Measurements from ENCODE around the gene SPATA3.
"Not testable (repeated sequence)": the region's sequence is repeated elsewhere in the genome, so short reads cannot be mapped to it uniquely, and the experiment has no call there.

The SPATA3 gene

GRCh38 chr2:231012463-231012862, 16.5 kb downstream of the SPATA3 start:
- TF ChIP-seq POLR2A (IDR thresholded peaks at IDR 0.05; ENCODE audit: low read depth, low read length) = no peak
- FAIRE-seq (no peak), DNase-seq (ENCODE audit: insufficient read length, low spot score) (no peak)

- FAIRE-seq (no peak), DNase-seq (ENCODE audit: insufficient read length, low spot score) (no peak)
- TF ChIP-seq POLR2A (IDR thresholded peaks at IDR 0.05; ENCODE audit: low read depth, low read length) = no peak
Observed at GRCh38 chr2:231013820-231014219, 17.9 kb downstream of the SPATA3 start.

DNA sequence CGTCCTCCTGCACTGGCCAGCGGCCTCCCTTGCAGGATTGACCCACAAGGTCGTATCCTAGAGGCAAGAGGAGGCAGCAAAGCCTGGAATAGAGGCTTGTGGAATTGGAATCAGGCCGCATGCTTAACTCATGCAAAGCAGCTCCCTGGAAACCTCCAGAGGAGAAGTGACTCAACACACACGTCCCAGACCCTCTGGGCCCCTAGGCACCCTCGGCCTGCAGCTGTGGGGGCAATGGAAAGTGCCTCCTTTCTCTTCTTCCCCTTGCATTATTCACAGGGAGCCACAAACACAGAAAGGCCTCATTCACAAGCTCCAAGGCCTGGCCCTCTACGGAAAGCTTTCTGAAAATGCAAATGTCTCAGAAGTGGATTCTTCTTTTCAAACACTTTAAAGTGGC, 19.6 kb downstream of the SPATA3 start:
- FAIRE-seq (no peak), DNase-seq (ENCODE audit: insufficient read length, low spot score) (no peak)
- no peak for TF ChIP-seq POLR2A (IDR thresholded peaks at IDR 0.05; ENCODE audit: low read depth, low read length)

- no peak for FAIRE-seq
- DNase-seq (ENCODE audit: insufficient read length, low spot score) = no peak
- TF ChIP-seq POLR2A (IDR thresholded peaks at IDR 0.05; ENCODE audit: low read depth, low read length) = no peak
Observed at GRCh38 chr2:231015926-231016325, 20.0 kb downstream of the SPATA3 start.

- TF ChIP-seq POLR2A (IDR thresholded peaks at IDR 0.05; ENCODE audit: low read depth, low read length) = no peak
- DNase-seq (ENCODE audit: insufficient read length, low spot score) = no peak
- no peak for FAIRE-seq
Observed at GRCh38 chr2:231016566-231017230, 20.8 kb downstream of the SPATA3 start.

- FAIRE-seq = no peak
- DNase-seq (ENCODE audit: insufficient read length, low spot score) = peak; percentile 42
- TF ChIP-seq POLR2A (IDR thresholded peaks at IDR 0.05; ENCODE audit: low read depth, low read length) = no peak
Observed at GRCh38 chr2:231017231-231017598, 21.3 kb downstream of the SPATA3 start.

GRCh38 chr2:231018184-231018583, 22.3 kb downstream of the SPATA3 start:
- DNase-seq (ENCODE audit: insufficient read length, low spot score) = no peak
- TF ChIP-seq POLR2A (IDR thresholded peaks at IDR 0.05; ENCODE audit: low read depth, low read length) = no peak
- no peak for FAIRE-seq

- not testable (repeated sequence) for DNase-seq (ENCODE audit: insufficient read length, low spot score); FAIRE-seq
Observed at GRCh38 chr2:231025059-231025458, 29.1 kb downstream of the SPATA3 start.

GRCh38 chr2:231028889-231029288, 33.0 kb downstream of the SPATA3 start:
- DNase-seq (ENCODE audit: insufficient read length, low spot score) (no peak), FAIRE-seq (no peak)
- no peak for TF ChIP-seq POLR2A (IDR thresholded peaks at IDR 0.05; ENCODE audit: low read depth, low read length)

GRCh38 chr2:231029563-231029962, 33.6 kb downstream of the SPATA3 start:
- TF ChIP-seq POLR2A (IDR thresholded peaks at IDR 0.05; ENCODE audit: low read depth, low read length) = no peak
- FAIRE-seq = no peak
- DNase-seq (ENCODE audit: insufficient read length, low spot score) = no peak

DNA sequence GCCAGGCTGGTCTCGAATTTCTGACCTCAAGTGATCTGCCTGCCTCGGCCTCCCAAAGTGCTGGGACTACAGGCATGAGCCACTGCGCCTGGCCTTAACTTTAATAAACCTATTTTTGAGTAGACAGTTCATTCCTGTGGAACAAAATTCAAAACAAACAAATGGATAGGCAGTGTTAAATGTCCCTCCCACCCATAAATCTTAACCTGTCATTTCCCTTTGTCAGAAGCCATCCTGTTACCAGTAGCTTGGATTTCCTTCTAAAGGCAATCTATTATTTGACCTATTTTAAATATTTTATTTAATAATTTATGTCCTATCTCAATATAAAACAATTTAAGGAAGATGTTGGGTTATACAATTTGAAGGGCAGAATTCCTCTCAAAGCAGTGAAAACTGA, 34.8 kb downstream of the SPATA3 start:
- TF ChIP-seq POLR2A (IDR thresholded peaks at IDR 0.05; ENCODE audit: low read depth, low read length) = no peak
- DNase-seq (ENCODE audit: insufficient read length, low spot score) (no peak), FAIRE-seq (no peak)

GRCh38 chr2:231032575-231033140, 36.7 kb downstream of the SPATA3 start:
- FAIRE-seq (no peak), DNase-seq (ENCODE audit: insufficient read length, low spot score) (no peak)
- no peak for TF ChIP-seq POLR2A (IDR thresholded peaks at IDR 0.05; ENCODE audit: low read depth, low read length)

DNA sequence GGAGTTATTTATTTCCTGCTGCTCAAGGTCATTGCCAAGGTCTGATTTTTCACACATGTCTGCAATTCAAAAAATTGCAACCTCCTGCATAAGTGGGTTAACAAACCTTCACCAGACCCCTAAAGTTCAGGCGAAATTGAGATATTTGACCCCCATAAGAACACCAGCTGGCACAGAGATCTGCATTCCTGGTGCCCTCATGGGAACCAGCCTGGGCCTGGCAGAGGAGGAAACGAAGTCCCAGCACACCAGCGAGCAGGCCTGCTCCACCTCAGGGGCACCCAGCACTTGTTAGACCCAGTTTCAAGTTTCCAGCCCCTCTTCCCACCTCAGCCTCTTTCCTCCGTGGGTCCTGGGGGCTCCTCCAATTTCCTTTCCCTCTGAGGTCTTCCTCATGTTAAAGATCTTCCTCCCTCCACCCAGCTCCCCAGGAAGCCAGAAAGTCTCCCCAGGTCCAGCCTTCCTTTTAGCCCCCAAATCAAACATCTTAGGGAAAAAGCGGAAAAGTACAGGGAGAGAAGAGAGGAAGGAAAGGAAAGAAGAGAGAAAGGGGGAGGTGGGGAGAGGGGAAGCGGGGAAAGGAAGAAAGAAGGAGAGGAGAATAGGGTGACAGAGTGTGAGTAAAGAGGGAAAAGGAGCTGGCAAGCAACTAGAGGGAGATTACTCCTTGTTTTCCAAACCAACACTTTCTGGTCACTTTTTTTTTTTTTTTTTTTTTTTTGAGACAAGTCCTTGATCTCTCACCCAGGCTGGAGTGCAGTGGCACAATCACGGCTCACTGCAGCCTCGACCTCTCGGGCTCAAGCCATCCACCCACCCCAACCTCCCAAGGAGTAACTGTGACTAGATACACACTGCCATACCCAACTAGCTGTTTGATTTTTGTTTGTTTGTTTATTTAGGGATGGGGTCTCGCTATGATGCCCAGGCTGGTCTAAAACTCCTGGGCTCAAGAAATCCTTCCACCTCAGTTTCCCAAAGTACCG, 37.5 kb downstream of the SPATA3 start:
- TF ChIP-seq POLR2A (IDR thresholded peaks at IDR 0.05; ENCODE audit: low read depth, low read length) = no peak
- DNase-seq (ENCODE audit: insufficient read length, low spot score) (no peak), FAIRE-seq (no peak)

- FAIRE-seq = no peak
Observed at GRCh38 chr2:231034291-231034882, 38.5 kb downstream of the SPATA3 start.

More at GRCh38 chr2:231034291-231034882, 38.5 kb downstream of the SPATA3 start:
- no peak for TF ChIP-seq POLR2A (IDR thresholded peaks at IDR 0.05; ENCODE audit: low read depth, low read length)
- DNase-seq (ENCODE audit: insufficient read length, low spot score) = no peak
